COLO829 (cell line): ENCODE results near the gene C18orf32.
"Not testable (repeated sequence)": the region's sequence is repeated elsewhere in the genome, so short reads cannot be mapped to it uniquely, and the experiment has no call there.

Source experiments
- DNase-seq: peaks from one replicate; pipeline ENCODE4 v3.0.0; 2012; ENCODE audit warnings: low spot score

The C18orf32 gene

GRCh38 chr18:49486953-49487710 lies at the start of gene C18orf32:
C18orf32 (minus strand) TSS chr18:49487234; CDS start chr18:49483748, 3,486 bp downstream.
- DNase-seq, result peak; percentile 64

- DNase-seq, result no peak
Observed at GRCh38 chr18:49534846-49535601, 48.0 kb upstream of the C18orf32 start.

GRCh38 chr18:49531678-49532153 lies 44.7 kb upstream of the C18orf32 start:
- DNase-seq, result no peak

- no peak for DNase-seq
Observed at GRCh38 chr18:49529596-49529995, 42.6 kb upstream of the C18orf32 start.

GRCh38 chr18:49527631-49528327 lies 40.7 kb upstream of the C18orf32 start:
- DNase-seq, result no peak

GRCh38 chr18:49525981-49526380 lies 38.9 kb upstream of the C18orf32 start:
- no peak for DNase-seq

GRCh38 chr18:49524951-49525350 lies 37.9 kb upstream of the C18orf32 start:
- no peak for DNase-seq

GRCh38 chr18:49524349-49524748 lies 37.3 kb upstream of the C18orf32 start:
- DNase-seq, result no peak

- DNase-seq, result not testable (repeated sequence)
Observed at GRCh38 chr18:49523580-49524093, 36.6 kb upstream of the C18orf32 start.

- DNase-seq, result no peak
Observed at GRCh38 chr18:49521216-49521835, 34.3 kb upstream of the C18orf32 start.

GRCh38 chr18:49520661-49521145 lies 33.7 kb upstream of the C18orf32 start:
- DNase-seq, result no peak

- DNase-seq, result no peak
Observed at GRCh38 chr18:49519101-49519971, 32.3 kb upstream of the C18orf32 start.

- no peak for DNase-seq
Observed at GRCh38 chr18:49517483-49517882, 30.4 kb upstream of the C18orf32 start.

- DNase-seq, result no peak
Observed at GRCh38 chr18:49515516-49515915, 28.5 kb upstream of the C18orf32 start.

GRCh38 chr18:49515003-49515402 lies 28.0 kb upstream of the C18orf32 start:
- DNase-seq, result not testable (repeated sequence)

GRCh38 chr18:49514577-49514976 lies 27.5 kb upstream of the C18orf32 start:
- DNase-seq, result no peak

GRCh38 chr18:49512876-49513275 lies 25.8 kb upstream of the C18orf32 start:
- not testable (repeated sequence) for DNase-seq

GRCh38 chr18:49510393-49511115 lies 23.5 kb upstream of the C18orf32 start:
- peak; percentile 48 for DNase-seq

GRCh38 chr18:49506438-49506837 lies 19.4 kb upstream of the C18orf32 start:
- not testable (repeated sequence) for DNase-seq

- DNase-seq, result no peak
Observed at GRCh38 chr18:49503931-49504330, 16.9 kb upstream of the C18orf32 start.
